HCT116 (cell line): ENCODE results near the gene CAMK2A. TPM values are rescaled to one million over a fixed set of nuclear protein-coding genes. Genes with fewer than 3 reads are reported as not detected.

Source experiments
- ATAC-seq: fragments of 200-7000 bp; cut with Tn5 transposase; 2 replicates; pipeline ENCODE4 v1.9.1; 2020; ENCODE audit warnings: mild to moderate bottlenecking, moderate library complexity
- BruUV-seq: library from RNA; stranded (reverse); fragments of 400-500 nt; replicated peaks from 2 replicates; lab custom pipeline; 2021; lab: Mats Ljungman, UMichigan
- CTCF ChIA-PET: fragments of 300-600 bp; sonication (Branson Sonifier 250); formaldehyde crosslinking; loops from one replicate; lab custom pipeline; 2021; ENCODE audit warnings: antibody characterized with exemption; lab: Charles Lee
- POLR2A ChIA-PET: fragments of 300-600, 350-600 bp; sonication (Branson Sonifier 250); formaldehyde crosslinking; loops from one replicate; lab custom pipeline; 2021; ENCODE audit warnings: antibody characterized with exemption; lab: Charles Lee
- RAD21 ChIA-PET, 2 experiments: fragments of 300-600 bp; sonication (Branson Sonifier 250); formaldehyde crosslinking; loops; one replicate each; lab custom pipeline; 2023; ENCODE audit warnings: low total read pairs in 2 of 2; ENCODE audit not compliant: uncharacterized antibody in 2 of 2, unreplicated experiment in 2 of 2, low non-redundant PET in 1 of 2; lab: Charles Lee
- DNase-seq: peaks from one replicate; pipeline ENCODE4 v3.0.0-alpha.2; 2010; ENCODE audit warnings: low read depth, low spot score
- H2AFZ ChIP-seq: fragments of 200-600 bp; shearing (Covaris generic), sonication (generic); 2 replicates; pipeline ENCODE4 v1.6.1; 2017; ENCODE audit warnings: low read depth, mixed run types, mixed read lengths, antibody characterized with exemption, low read length; ENCODE audit not compliant: poor library complexity, severe bottlenecking
- H3K27ac ChIP-seq: 2 replicates; pipeline ENCODE4 v1.5.1; 2012; ENCODE audit warnings: low read depth, low read length
- H3K27me3 ChIP-seq: fragments of 200-600 bp; sonication (generic); 2 replicates; pipeline ENCODE4 v1.6.1; 2016; ENCODE audit warnings: mixed run types, low read length, mixed read lengths; ENCODE audit not compliant: insufficient read depth
- H3K36me3 ChIP-seq, 2 experiments: fragments of 200-500 bp in 1 of 2; fragments of 200-600 bp in 1 of 2; sonication (Bioruptor generic) in 1 of 2; sonication (generic) in 1 of 2; 2 replicates each; pipeline versions ENCODE4 v1.5.1 to v1.6.1; 2014 to 2016; ENCODE audit warnings: low read length in 2 of 2, inconsistent platforms in 1 of 2, mixed read lengths in 1 of 2, mixed run types in 1 of 2; ENCODE audit not compliant: insufficient read depth in 2 of 2, control insufficient read depth in 1 of 2
- H3K4me1 ChIP-seq, 2 experiments: fragments of 200-600 bp in 1 of 2; sonication (generic) in 1 of 2; 2 replicates each; pipeline versions ENCODE4 v1.5.1 to v1.6.1; 2012 to 2017; ENCODE audit warnings: low read length in 2 of 2, inconsistent platforms in 1 of 2, mild to moderate bottlenecking in 1 of 2, mixed read lengths in 1 of 2, mixed run types in 1 of 2, moderate library complexity in 1 of 2; ENCODE audit not compliant: insufficient read depth in 2 of 2, control insufficient read depth in 1 of 2
- H3K4me2 ChIP-seq: fragments of 200-600 bp; sonication (generic); 2 replicates; pipeline ENCODE4 v1.6.1; 2017; ENCODE audit warnings: mixed run types, low read length, mixed read lengths
- H3K4me3 ChIP-seq, 2 experiments: fragments of 200-600 bp in 1 of 2; sonication (generic) in 1 of 2; replicated peaks in 1 of 2; 2 replicates each; pipeline ENCODE4 v1.5.1; 2011 to 2016; ENCODE audit warnings: low read length in 2 of 2, control low read depth in 1 of 2, low read depth in 1 of 2, mild to moderate bottlenecking in 1 of 2, mixed read lengths in 1 of 2, mixed run types in 1 of 2
- H3K79me2 ChIP-seq: fragments of 200-600 bp; sonication (generic); 2 replicates; pipeline ENCODE4 v1.6.1; 2017; ENCODE audit warnings: mild to moderate bottlenecking, mixed run types, low read length, moderate library complexity, mixed read lengths; ENCODE audit not compliant: insufficient read depth
- H3K9ac ChIP-seq: fragments of 200-600 bp; sonication (generic); 2 replicates; pipeline ENCODE4 v1.6.1; 2016; ENCODE audit warnings: low read length, mixed read lengths
- H3K9me2 ChIP-seq: fragments of 200-600 bp; sonication (generic), shearing (Covaris generic); 2 replicates; pipeline ENCODE4 v1.6.1; 2017; ENCODE audit warnings: mixed run types, mild to moderate bottlenecking, moderate library complexity; ENCODE audit not compliant: insufficient read depth
- H3K9me3 ChIP-seq, 2 experiments: fragments of 200-500 bp in 1 of 2; fragments of 200-600 bp in 1 of 2; sonication (Bioruptor generic) in 1 of 2; sonication (generic) in 1 of 2; 2 replicates each; pipeline ENCODE4 v1.6.1; 2014 to 2017; ENCODE audit warnings: low read length in 2 of 2, mixed read lengths in 2 of 2, inconsistent platforms in 1 of 2, low read depth in 1 of 2, mild to moderate bottlenecking in 1 of 2, mixed run types in 1 of 2, moderate library complexity in 1 of 2; ENCODE audit not compliant: control insufficient read depth in 1 of 2, insufficient read depth in 1 of 2
- H4K20me1 ChIP-seq: fragments of 200-600 bp; sonication (generic), shearing (Covaris generic); 2 replicates; pipeline ENCODE4 v1.6.1; 2017; ENCODE audit warnings: mixed run types, mild to moderate bottlenecking, moderate library complexity; ENCODE audit not compliant: insufficient read depth
- ATF3 ChIP-seq: IDR thresholded peaks from 2 replicates; pipeline ENCODE4 v1.6.1; 2012
- CEBPB ChIP-seq: IDR thresholded peaks from 2 replicates; pipeline ENCODE4 v1.6.1; 2012; ENCODE audit warnings: low read depth
- EGR1 ChIP-seq: IDR thresholded peaks from 2 replicates; pipeline ENCODE4 v1.6.1; 2012; ENCODE audit warnings: low read depth
- ELF1 ChIP-seq: IDR thresholded peaks from 2 replicates; pipeline ENCODE4 v1.6.1; 2012; ENCODE audit warnings: low read depth, borderline replicate concordance
- FOSL1 ChIP-seq: IDR thresholded peaks from 2 replicates; pipeline ENCODE4 v1.6.1; 2012; ENCODE audit warnings: low read depth
- POLR2A ChIP-seq: IDR thresholded peaks from 2 replicates; pipeline ENCODE4 v1.7.0; 2011; ENCODE audit warnings: borderline replicate concordance; ENCODE audit not compliant: insufficient read depth, insufficient read length; ENCODE audit errors: extremely low read depth
- SIN3A ChIP-seq: IDR thresholded peaks from 2 replicates; pipeline ENCODE4 v1.6.1; 2012; ENCODE audit warnings: low read depth
- SRF ChIP-seq: IDR thresholded peaks from 2 replicates; pipeline ENCODE4 v1.6.1; 2012; ENCODE audit warnings: low read depth
- ZFX ChIP-seq: fragments of 450-650 bp; IDR thresholded peaks from 2 replicates; pipeline ENCODE4 v1.6.1; 2017
- intact Hi-C: fragments of 100-400 bp; cut with micrococcal nuclease; formaldehyde crosslinking; loops from 2 replicates; pipeline ENCODE4 v1.10.0; 2022
- total RNA-seq: library from RNA; stranded (reverse); gene quantifications from one replicate; pipeline ENCODE4 v1.2.1, GENCODE V29; 2021; ENCODE audit not compliant: unreplicated experiment

Gene CAMK2A
- total RNA-seq, 1 experiment from 2014 or later, result not detected

- Histone ChIP-seq H2AFZ (no peak overlapping the region), H3K4me3 (no peak overlapping the region), H3K27ac (no peak overlapping the region), H3K4me1 (no peaks in the 10 kb centered on the region), H3K9me3 (no peaks in the 10 kb centered on the region), H4K20me1 (no peaks in the 10 kb centered on the region), H3K9me2 (no peaks in the 10 kb centered on the region), H3K9ac (no peak overlapping the region), H3K79me2 (no peaks in the 10 kb centered on the region), H3K27me3 (no peaks in the 10 kb centered on the region), H3K36me3 (no peaks in the 10 kb centered on the region), H3K4me2 (no peak overlapping the region)
- intact Hi-C loops, result no loop called here
- no peak for ATAC-seq
- ChIA-PET RAD21 (no interaction called here), CTCF (no interaction called here), POLR2A (no interaction called here)
- no peak for TF ChIP-seq FOSL1
- TF ChIP-seq ATF3, result no peak
- TF ChIP-seq SIN3A, result no peak
- TF ChIP-seq CEBPB, result no peak
- TF ChIP-seq ZFX, result no peak
- no peak for TF ChIP-seq SRF
- DNase-seq, result no peak
- BruUV-seq, result no TSS peak
Measured at GRCh38 chr5:150335778-150336177, 46.2 kb upstream of the CAMK2A start.

GRCh38 chr5:150333400-150333799 lies 43.8 kb upstream of the CAMK2A start:
- H3K27ac ChIP-seq, result no peak overlapping the region
- DNase-seq (no peak), ATAC-seq (no peak)
- no peaks in the 10 kb centered on the region for H3K4me1 ChIP-seq
- TF ChIP-seq EGR1, result no peak
- no peak for TF ChIP-seq POLR2A
- TF ChIP-seq ELF1, result no peak
- POLR2A ChIA-PET, result no interaction called here
- no peaks in the 10 kb centered on the region for H3K36me3 ChIP-seq
- no TSS peak for BruUV-seq
- H2AFZ ChIP-seq, result no peak overlapping the region
- no peak overlapping the region for H3K4me3 ChIP-seq
- no peak overlapping the region for H3K9ac ChIP-seq
- no peaks in the 10 kb centered on the region for H4K20me1 ChIP-seq
- RAD21 ChIA-PET, result no interaction called here
- H3K4me2 ChIP-seq, result no peak overlapping the region
- H3K9me3 ChIP-seq, result no peaks in the 10 kb centered on the region
- H3K79me2 ChIP-seq, result no peaks in the 10 kb centered on the region
- H3K27me3 ChIP-seq, result no peaks in the 10 kb centered on the region
- intact Hi-C loops, result no loop called here
- CTCF ChIA-PET, result no interaction called here
- H3K9me2 ChIP-seq, result no peaks in the 10 kb centered on the region
